ENCODE results near the gene CRCP.

- TF ChIP-seq POLR2A (IDR thresholded peaks at IDR 0.05) (no peak), CTCF (IDR thresholded peaks at IDR 0.05) (no peak)
These were observed 75.3 kb downstream of the CRCP start for GRCh38 chr7:66189695-66190503.

Measured in sigmoid colon (tissue), 3 donors.